Adrenal gland (tissue), 5 donors: ENCODE measurements around the gene ADAM33.

Experiments
- CTCF ChIP-seq, 6 experiments: fragments of 450-650 bp in 4 of 6; fragments of 200-600 bp in 2 of 6; sonication (generic) in 1 of 6; IDR thresholded peaks; 1 replicate in 5 of 6; 2 replicates in 1 of 6; pipeline versions ENCODE4 v1.5.1 to v1.8.0; 2016 to 2021; ENCODE audit warnings: antibody characterized with exemption in 6 of 6, mild to moderate bottlenecking in 2 of 6, moderate library complexity in 1 of 6
- POLR2A ChIP-seq, 2 donors: fragments of 450-650 bp; IDR thresholded peaks; one replicate each; pipeline ENCODE4 v1.6.1; 2017; ENCODE audit warnings: antibody characterized with exemption in 2 of 2, mild to moderate bottlenecking in 2 of 2, moderate library complexity in 1 of 2
- donor health status: DM: no; HTN: no; CAD: no.

DNA sequence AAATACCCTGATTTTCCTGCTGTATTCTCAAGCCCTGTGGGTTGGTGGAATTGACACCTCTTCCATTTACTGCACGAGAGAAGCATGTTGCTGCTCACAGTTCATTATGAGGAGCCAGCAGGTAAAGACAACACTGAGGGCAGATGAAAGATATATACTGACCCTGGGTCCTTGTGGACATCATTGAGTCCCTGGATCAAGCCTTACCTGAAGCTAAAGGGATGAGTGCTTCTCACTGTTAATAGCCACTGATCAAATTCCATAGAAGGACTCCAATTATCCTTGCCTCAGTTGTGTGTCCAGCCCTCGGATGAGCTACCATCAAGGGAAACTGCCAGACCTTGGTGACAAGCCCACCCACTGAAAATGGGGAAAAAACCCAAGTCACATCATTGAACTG is 38.3 kb upstream of the ADAM33 start:
- TF ChIP-seq CTCF (IDR thresholded peaks at IDR 0.05) (no peak), POLR2A (IDR thresholded peaks at IDR 0.05) (no peak)
